Suprapubic skin (tissue), 4 donors: Measurements from ENCODE around the gene LGMN. TPM values are rescaled to one million over a fixed set of nuclear protein-coding genes. Genes with fewer than 3 reads are reported as not detected.
"Not testable (repeated sequence)": the region's sequence is repeated elsewhere in the genome, so short reads cannot be mapped to it uniquely, and the experiment has no call there.

ENCODE experiments used
- DNase-seq, 2 donors: peaks; one replicate each; pipeline ENCODE4 v3.0.0-alpha.2; 2019; ENCODE audit warnings: low spot score in 2 of 2
- H3K27ac ChIP-seq: fragments of 200-600 bp; sonication (generic); one replicate; pipeline ENCODE4 v1.5.1; 2019
- H3K27me3 ChIP-seq: fragments of 200-600 bp; sonication (generic); one replicate; pipeline ENCODE4 v1.5.1; 2019
- H3K36me3 ChIP-seq: fragments of 200-600 bp; sonication (generic); one replicate; pipeline ENCODE4 v1.5.1; 2019
- H3K4me1 ChIP-seq: fragments of 200-600 bp; sonication (generic); one replicate; pipeline ENCODE4 v1.5.1; 2019
- H3K4me3 ChIP-seq: fragments of 200-600 bp; sonication (generic); one replicate; pipeline ENCODE4 v1.5.1; 2019; ENCODE audit warnings: mild to moderate bottlenecking
- H3K9me3 ChIP-seq: fragments of 200-600 bp; sonication (generic); one replicate; pipeline ENCODE4 v1.5.1; 2019
- CTCF ChIP-seq, 2 donors: fragments of 200-600 bp in 1 of 2; fragments of 450-650 bp in 1 of 2; sonication (generic) in 1 of 2; IDR thresholded peaks; one replicate each; pipeline ENCODE4 v1.5.1; 2016 to 2019; ENCODE audit warnings: antibody characterized with exemption in 2 of 2, mild to moderate bottlenecking in 1 of 2, moderate library complexity in 1 of 2
- EP300 ChIP-seq: sonication (generic); formaldehyde crosslinking; IDR thresholded peaks from one replicate; pipeline ENCODE4 v1.6.1; 2017; ENCODE audit warnings: antibody characterized with exemption
- POLR2A ChIP-seq, 2 donors: fragments of 450-650 bp; IDR thresholded peaks; one replicate each; pipeline ENCODE4 v1.6.1; 2017; ENCODE audit warnings: antibody characterized with exemption in 2 of 2, mild to moderate bottlenecking in 2 of 2, moderate library complexity in 2 of 2
- POLR2AphosphoS5 ChIP-seq, 3 donors: sonication (generic); formaldehyde crosslinking; IDR thresholded peaks; one replicate each; pipeline ENCODE4 v1.6.1; 2017; ENCODE audit warnings: antibody characterized with exemption in 3 of 3
- WGBS: methylation state at CpG from one replicate; pipeline ENCODE4 v1.1.5; 2018; 5-methylcytosine and 5-hydroxymethylcytosine counted together
- total RNA-seq, 4 donors: library from RNA; depleted of rRNA; stranded (reverse); fragments of >200 nt; gene quantifications; one replicate each; pipeline ENCODE4 v1.1.0, GENCODE V29; 2016

Gene LGMN
- total RNA-seq, 4 donors from 2014 or later, result 35.8 to 41.9 (median 39.2) TPM

DNA sequence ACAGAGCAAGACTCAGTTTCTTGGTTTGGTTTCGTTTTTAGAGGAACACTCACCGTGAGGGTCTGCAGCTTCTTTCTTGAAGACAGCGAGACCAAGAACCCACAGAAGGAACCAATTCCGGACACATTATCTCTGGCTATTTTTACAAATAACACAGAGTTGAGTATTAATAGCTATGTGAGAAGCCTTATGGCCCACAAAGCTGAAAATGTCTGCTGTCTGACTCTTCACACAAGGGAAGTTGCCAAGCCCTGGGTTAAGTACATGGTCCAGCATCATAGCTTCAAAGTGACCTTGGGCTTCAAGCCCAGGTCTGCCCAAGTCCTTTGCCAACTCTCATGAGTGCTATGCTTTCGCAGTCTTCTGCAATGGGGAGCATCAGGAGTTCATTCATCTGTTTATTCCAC is 2.6 kb upstream of the LGMN start:
- H3K9me3 ChIP-seq, result no peaks in the 10 kb centered on the region
- no peaks in the 10 kb centered on the region for H3K27me3 ChIP-seq
- H3K4me1 ChIP-seq, result peaks cover 12% of the 10 kb centered on the region
- no peaks in the 10 kb centered on the region for H3K36me3 ChIP-seq
- WGBS, result 80% methylated on average over 5 of the region's 5 CpGs
- no peak for DNase-seq
- H3K4me3 ChIP-seq, result no peak overlapping the region
- TF ChIP-seq CTCF (IDR thresholded peaks at IDR 0.05), result no peak
- TF ChIP-seq POLR2AphosphoS5 (IDR thresholded peaks at IDR 0.05), result no peak
- no peak for TF ChIP-seq POLR2A (IDR thresholded peaks at IDR 0.05)
- TF ChIP-seq EP300, result no peak
- H3K27ac ChIP-seq, result no peak overlapping the region

DNA sequence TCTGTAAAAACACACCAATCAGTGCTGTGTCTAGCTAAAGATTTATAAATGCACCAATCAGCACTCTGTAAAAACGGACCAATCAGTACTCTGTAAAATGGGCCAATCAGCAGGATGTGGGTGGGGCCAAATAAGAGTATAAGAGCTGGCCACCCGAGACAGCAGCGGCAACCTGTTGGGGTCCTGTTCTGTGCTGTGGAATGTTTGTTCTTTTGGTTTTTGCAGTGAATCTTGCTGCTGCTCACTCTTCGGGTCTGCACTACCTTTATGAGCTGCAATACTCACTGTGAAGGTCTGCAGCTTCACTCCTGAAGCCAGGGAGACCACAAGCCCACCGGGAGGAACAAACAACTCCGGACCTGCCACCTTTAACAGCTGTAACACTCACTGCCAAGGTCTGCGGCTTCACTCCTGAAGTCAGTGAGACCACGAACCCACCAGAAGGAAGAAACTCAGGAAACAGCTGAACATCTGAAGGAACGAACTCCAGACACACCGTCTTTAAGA is 1.8 kb upstream of the LGMN start:
- not testable (repeated sequence) for H3K9me3 ChIP-seq, H3K36me3 ChIP-seq, DNase-seq, H3K27me3 ChIP-seq, H3K4me3 ChIP-seq, H3K27ac ChIP-seq
- 73% methylated on average over 8 of the region's 10 CpGs for WGBS
- peaks cover 12% of the 10 kb centered on the region for H3K4me1 ChIP-seq

DNA sequence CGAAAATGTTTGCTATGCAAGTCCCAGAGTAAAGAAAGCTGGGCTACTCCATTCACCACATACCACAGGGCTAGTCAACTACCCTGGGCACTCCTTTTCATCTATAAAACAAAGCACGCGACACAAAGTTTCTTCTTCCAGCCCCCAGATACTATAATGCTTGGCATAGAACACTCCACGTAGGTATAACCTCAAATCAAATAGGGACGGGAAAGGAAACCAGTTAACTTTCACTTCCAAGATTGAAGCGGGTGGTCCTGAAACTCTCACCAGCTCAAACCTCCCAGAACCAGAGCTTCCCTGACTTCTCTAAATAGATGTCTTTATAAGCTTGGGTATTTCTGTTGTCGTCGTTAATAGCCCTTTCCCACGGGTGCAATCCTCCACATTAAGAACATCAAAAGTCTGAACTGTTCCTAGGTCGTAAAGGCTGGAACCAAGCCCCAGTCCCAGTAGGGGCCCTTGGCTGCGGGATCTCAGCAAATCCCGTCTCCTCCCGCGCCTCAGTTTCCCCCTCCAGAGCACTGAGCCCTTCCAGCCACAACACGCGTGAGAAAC is 647 bp downstream of the LGMN start:
- H3K27me3 ChIP-seq, result no peaks in the 10 kb centered on the region
- 3% methylated on average over 16 of the region's 16 CpGs for WGBS
- no peak for DNase-seq
- H3K36me3 ChIP-seq, result peaks cover under 1% of the 10 kb centered on the region
- H3K27ac ChIP-seq, result peak overlapping the region; percentile 79
- TF ChIP-seq CTCF (IDR thresholded peaks at IDR 0.05), result no peak
- no peak for TF ChIP-seq POLR2AphosphoS5 (IDR thresholded peaks at IDR 0.05)
- TF ChIP-seq EP300, result no peak
- no peak for TF ChIP-seq POLR2A (IDR thresholded peaks at IDR 0.05)
- H3K4me3 ChIP-seq, result peak overlapping the region; percentile 84
- H3K4me1 ChIP-seq, result peaks cover 12% of the 10 kb centered on the region
- H3K9me3 ChIP-seq, result no peaks in the 10 kb centered on the region

DNA sequence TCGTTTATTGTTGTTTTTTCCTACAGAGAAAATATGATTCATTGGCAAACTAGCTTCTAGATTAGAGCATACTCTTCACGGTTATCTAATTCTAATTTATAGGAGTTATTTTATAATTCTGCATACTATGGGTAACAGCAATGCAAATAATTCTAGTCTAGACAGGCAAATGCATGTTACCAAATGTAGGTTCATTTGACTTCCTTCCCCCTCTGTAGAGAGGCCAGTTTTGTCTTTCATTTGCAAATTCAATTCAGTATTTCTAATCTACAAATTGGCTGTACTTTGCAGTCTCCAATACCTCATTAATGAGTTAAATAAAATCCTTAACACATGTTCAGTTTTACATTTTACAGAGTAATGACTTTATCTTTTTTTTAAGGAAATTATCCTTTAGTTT is 4.2 kb downstream of the LGMN start:
- no peak for TF ChIP-seq POLR2A (IDR thresholded peaks at IDR 0.05)
- no peak for TF ChIP-seq EP300
- no peak for TF ChIP-seq CTCF (IDR thresholded peaks at IDR 0.05)
- TF ChIP-seq POLR2AphosphoS5 (IDR thresholded peaks at IDR 0.05), result no peak
- Histone ChIP-seq H3K4me1 (peaks cover 12% of the 10 kb centered on the region), H3K27me3 (no peaks in the 10 kb centered on the region), H3K27ac (no peak overlapping the region), H3K36me3 (peaks cover 16% of the 10 kb centered on the region), H3K4me3 (no peak overlapping the region), H3K9me3 (no peaks in the 10 kb centered on the region)
- 50% methylated on average over 2 of the region's 2 CpGs for WGBS
- no peak for DNase-seq

DNA sequence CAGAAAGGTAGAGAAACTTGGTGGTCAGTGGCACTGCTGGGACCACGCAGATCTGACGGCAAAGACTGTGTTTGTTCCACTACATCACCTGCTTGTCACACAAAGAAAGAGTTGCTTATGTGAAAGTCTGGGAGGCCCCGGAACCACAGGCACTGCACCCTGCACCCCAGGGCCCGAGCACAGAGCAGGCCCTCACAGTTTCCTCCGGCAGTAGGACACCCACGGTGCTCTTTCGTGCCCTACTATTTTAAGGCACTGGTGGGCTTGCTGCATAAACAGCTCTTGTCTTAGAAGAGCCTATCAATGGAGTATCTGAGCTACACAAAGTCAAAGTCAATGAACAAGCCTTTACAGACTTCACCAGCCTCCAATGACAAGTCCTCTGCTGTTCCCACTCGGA is 8.0 kb downstream of the LGMN start:
- no peak for DNase-seq
- Histone ChIP-seq H3K36me3 (peaks cover 16% of the 10 kb centered on the region), H3K27ac (no peak overlapping the region), H3K4me3 (no peak overlapping the region), H3K27me3 (no peaks in the 10 kb centered on the region), H3K4me1 (no peaks in the 10 kb centered on the region), H3K9me3 (no peaks in the 10 kb centered on the region)
- TF ChIP-seq CTCF (IDR thresholded peaks at IDR 0.05), result no peak
- TF ChIP-seq POLR2A (IDR thresholded peaks at IDR 0.05), result no peak
- no peak for TF ChIP-seq EP300
- TF ChIP-seq POLR2AphosphoS5 (IDR thresholded peaks at IDR 0.05), result no peak
- WGBS, result 85% methylated on average over 8 of the region's 8 CpGs
